ENCODE measurements around the gene RPS16.

DNA sequence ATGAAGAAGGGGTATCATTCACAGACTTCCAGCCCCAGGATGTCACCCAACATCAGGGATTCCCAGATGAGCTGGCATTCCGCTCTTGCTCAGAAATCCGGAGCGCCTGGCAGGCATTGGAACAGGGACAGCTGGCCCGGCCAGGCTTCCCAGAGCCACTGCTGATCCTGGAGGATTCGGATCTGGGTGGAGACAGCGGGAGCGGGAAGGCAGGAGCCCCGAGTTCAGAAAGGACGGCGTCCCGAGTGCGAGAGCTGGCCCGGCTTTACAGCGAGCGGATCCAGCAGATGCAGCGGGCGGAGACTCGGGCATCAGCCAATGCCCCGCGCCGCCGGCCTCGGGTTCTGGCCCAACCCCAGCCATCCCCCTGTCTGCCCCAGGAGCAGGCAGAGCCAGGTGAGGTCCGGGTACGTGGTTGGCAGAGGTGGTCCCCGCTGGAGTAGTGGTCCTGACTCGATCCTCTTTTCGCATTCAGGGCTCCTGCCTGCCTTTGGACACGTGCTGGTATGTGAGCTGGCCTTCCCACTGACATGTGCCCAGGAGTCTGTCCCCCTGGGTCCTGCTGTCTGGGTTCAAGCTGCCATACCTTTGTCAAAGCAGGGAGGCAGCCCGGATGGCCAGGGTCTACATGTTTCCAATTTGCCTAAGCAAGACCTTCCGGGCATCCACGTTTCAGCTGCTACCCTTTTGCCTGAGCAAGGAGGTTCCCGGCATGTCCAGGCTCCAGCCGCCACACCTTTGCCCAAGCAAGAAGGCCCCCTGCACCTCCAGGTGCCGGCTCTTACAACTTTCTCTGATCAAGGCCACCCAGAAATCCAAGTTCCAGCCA, 12.3 kb downstream of the RPS16 start:
- TF ChIP-seq EZH2 (IDR thresholded peaks at IDR 0.05; ENCODE audit: low read depth, low read length, severe bottlenecking): no peak
- TF ChIP-seq, protein P1, sequence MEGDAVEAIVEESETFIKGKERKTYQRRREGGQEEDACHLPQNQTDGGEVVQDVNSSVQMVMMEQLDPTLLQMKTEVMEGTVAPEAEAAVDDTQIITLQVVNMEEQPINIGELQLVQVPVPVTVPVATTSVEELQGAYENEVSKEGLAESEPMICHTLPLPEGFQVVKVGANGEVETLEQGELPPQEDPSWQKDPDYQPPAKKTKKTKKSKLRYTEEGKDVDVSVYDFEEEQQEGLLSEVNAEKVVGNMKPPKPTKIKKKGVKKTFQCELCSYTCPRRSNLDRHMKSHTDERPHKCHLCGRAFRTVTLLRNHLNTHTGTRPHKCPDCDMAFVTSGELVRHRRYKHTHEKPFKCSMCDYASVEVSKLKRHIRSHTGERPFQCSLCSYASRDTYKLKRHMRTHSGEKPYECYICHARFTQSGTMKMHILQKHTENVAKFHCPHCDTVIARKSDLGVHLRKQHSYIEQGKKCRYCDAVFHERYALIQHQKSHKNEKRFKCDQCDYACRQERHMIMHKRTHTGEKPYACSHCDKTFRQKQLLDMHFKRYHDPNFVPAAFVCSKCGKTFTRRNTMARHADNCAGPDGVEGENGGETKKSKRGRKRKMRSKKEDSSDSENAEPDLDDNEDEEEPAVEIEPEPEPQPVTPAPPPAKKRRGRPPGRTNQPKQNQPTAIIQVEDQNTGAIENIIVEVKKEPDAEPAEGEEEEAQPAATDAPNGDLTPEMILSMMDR (IDR thresholded peaks at IDR 0.05; ENCODE audit: control extremely low read depth in 1 of 3, insufficient read depth in 1 of 3, low read depth in 1 of 3, low read length in 3 of 3): no peak
- TF ChIP-seq SIN3A (conservative IDR thresholded peaks at IDR 0.05 in 1 of 2, IDR thresholded peaks at IDR 0.05 in 1 of 2; ENCODE audit: low read depth in 1 of 2, low read length in 2 of 2): no peak
- TF ChIP-seq, protein P2, sequence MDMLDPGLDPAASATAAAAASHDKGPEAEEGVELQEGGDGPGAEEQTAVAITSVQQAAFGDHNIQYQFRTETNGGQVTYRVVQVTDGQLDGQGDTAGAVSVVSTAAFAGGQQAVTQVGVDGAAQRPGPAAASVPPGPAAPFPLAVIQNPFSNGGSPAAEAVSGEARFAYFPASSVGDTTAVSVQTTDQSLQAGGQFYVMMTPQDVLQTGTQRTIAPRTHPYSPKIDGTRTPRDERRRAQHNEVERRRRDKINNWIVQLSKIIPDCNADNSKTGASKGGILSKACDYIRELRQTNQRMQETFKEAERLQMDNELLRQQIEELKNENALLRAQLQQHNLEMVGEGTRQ (IDR thresholded peaks at IDR 0.05; ENCODE audit: low read length): no peak
- no peak for TF ChIP-seq EP300 (IDR thresholded peaks at IDR 0.05; ENCODE audit: borderline replicate concordance in 1 of 2, low read depth in 2 of 2, low read length in 2 of 2)
- TF ChIP-seq POLR2A (IDR thresholded peaks at IDR 0.05; ENCODE audit: control extremely low read depth in 1 of 2, low read depth in 2 of 2, low read length in 2 of 2): no peak; a peak in 1 of 3 replicates

Measured in H1 (cell line).